HG02588 (cell line): ENCODE measurements around the gene CDK2AP2.
"Not testable (repeated sequence)": the region's sequence is repeated elsewhere in the genome, so short reads cannot be mapped to it uniquely, and the experiment has no call there.

Experiments used
- ATAC-seq: cut with Tn5 transposase; IDR thresholded peaks from one replicate; pipeline ENCODE4 v1.9.1; 2021; ENCODE audit warnings: mild to moderate bottlenecking, moderate library complexity; ENCODE audit not compliant: unreplicated experiment

Gene CDK2AP2

DNA sequence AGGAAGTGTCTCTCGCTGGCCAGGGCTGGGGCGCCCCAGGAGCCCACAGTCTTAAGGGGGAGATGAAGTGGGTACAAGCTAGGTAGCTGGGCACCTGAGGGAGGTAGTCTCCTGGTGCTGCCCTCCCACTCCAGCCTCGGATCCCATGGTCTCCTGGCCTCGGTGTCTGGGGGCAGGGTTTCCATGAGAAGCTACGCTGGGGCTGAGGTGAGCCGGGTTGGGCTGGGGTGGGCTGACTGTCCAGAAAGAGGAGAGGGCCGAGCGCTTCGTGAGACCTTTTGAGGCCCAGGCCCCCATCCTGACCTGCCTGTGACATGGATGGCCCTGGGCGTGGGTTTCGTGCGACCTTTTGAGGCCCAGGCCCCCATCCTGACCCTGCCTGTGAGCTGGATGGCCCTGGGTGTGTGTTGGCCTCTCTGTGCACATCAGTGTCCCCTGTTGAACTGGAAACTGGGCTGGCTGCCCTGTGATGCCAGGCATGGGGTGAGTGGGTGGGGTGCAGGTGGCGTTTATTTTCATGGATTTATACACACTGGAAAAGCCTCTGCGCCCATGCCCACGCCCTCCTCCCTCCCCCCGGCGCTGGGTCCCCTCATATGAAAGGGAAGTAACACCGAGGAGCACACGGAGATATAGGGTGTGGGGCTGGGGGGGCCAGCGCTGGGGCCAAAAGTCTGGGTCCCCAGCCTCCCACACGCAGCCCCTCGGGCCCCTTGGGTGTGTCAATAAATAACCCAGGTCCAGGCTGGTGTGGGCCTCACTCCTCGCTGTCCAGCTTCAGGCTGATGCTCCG is 16.5 kb downstream of the CDK2AP2 start:
- no peak for ATAC-seq

DNA sequence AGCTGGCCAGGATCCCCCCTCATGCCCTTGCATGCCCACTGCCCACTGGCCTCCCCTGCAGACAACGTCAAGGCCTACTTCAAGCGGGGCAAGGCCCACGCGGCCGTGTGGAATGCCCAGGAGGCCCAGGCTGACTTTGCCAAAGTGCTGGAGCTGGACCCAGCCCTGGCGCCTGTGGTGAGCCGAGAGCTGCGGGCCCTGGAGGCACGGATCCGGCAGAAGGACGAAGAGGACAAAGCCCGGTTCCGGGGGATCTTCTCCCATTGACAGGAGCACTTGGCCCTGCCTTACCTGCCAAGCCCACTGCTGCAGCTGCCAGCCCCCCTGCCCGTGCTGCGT is 17.3 kb downstream of the CDK2AP2 start:
- no peak for ATAC-seq

DNA sequence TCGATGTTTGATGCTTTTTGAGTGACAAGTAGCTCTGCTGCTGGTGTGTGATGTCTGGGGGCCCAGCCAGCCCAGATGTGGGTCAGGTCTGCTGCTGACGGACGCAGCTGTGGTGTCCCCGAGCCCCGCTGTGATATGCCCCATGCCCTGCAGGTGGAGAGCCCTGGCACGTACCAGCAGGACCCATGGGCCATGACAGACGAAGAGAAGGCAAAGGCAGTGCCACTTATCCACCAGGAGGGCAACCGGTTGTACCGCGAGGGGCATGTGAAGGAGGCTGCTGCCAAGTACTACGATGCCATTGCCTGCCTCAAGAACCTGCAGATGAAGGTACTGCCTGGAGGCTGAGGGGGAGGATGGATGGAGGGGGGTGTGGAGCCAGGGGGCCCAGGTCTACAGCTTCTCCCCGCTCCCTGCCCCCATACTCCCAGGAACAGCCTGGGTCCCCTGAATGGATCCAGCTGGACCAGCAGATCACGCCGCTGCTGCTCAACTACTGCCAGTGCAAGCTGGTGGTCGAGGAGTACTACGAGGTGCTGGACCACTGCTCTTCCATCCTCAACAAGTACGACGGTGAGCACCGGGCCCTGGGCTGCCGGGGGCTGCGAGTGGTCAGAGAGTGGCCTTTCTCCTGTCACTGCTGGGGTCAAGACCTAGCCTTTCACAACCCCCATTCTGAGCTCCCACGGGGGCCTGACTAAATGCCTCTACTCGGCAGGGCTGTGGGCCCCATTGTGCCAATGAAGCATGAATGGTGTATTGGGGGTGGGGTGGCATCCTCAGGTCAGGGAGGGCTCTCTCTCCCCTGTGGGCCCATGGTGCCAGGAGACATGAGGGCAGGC is 17.9 kb downstream of the CDK2AP2 start:
- no peak for ATAC-seq

DNA sequence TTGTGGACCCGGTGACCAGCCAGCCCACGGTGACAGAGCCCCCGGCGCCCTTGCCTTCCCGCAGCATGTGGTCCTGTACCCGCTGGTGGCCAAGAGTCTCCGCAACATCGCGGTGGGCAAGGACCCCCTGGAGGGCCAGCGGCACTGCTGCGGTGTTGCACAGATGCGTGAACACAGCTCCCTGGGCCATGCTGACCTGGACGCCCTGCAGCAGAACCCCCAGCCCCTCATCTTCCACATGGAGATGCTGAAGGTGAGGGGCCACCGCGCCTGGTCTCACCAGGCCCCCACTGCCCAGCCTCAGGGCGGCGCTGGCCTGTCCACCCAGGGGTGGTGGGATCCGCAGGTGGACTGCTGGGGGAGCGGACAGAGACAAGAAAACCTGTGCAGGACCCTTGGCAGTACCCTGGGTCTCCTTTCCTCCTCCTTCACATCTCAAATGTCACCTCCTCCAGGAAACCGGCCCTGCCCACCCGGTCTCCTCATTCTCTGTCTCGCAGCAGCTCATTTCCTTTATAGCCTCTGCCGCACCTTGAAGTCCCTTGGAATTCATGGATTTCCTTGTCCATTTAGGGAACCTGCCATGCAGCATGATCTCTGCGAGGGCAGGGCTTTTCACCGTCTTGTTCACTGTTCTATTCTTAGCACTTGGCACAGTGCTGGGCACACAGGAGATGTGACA is 18.6 kb downstream of the CDK2AP2 start:
- no peak for ATAC-seq

DNA sequence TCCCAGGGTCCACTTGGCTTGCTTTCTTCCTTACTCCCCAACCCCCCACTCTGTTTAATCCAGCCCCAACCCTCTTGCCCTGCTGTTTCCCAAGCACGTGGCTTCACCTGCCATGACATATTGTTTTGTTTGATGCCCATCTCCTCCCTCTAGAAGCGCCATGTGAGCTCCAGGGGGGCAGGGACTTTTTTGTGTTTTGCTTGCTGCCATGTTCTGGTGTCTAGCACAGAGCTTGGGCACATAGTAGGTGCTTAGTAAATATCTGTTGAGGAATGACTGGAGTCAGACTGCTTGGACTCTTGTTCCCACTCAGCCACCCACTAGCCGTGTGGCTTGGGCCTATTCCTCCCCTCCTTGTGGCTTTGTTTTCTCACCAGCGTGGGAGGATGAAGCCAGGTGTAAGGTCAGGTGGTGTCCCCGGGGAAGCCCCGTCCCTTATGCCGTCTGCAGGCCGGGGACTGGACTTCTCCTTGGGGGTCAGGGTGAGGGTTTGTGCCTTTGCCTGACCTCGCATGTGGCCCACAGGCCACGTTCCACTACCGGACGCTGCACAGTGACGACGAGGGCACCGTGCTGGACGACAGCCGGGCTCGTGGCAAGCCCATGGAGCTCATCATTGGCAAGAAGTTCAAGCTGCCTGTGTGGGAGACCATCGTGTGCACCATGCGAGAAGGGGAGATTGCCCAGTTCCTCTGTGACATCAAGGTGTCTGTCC is 21.3 kb downstream of the CDK2AP2 start:
- ATAC-seq: peak; percentile 38

DNA sequence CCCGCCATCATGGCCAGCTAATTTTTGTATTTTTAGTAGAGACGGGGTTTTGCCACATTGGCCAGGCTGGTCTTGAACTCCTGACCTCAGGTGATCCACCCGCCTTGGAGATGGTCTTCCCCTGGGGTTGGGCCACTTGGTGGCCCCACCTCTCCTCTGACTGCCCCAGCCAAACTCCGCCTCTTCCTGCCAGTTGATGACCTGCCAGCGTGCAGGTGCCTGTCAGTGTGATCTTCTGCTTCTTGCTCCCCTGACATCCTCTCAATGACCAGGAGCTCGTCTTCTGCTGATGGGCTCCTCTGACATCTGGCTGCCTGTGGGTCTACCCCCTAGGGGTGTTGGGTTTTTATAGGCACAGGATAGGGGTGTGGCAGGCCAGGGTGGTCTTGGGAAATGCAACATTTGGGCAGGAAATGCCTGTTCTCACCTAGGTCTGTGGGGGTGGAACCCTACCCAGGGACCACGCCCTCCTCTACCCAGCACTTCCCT is 22.0 kb downstream of the CDK2AP2 start:
- ATAC-seq: not testable (repeated sequence)

DNA sequence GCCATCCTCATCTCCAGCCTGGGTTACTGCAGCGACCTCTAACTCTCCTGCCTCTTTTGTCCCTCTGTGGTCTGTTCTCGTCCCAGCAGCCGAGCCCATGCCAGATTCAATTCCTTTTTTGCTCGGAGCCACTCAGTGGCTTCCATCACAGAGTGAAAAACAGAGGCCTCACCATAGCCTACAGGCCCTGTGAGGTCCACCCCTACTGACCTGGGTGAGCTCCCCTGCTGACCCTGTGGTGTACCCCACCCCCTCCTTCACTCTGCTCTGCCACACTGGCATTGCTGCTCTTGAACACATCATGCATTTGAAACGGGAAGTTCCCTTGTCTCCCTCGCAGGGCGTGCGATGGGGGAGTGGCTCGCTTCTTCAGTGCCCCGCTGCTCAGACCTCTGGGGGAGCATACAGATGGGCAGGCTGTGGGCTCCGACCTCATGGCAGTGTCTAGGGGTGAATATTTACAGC is 23.1 kb downstream of the CDK2AP2 start:
- no peak for ATAC-seq

DNA sequence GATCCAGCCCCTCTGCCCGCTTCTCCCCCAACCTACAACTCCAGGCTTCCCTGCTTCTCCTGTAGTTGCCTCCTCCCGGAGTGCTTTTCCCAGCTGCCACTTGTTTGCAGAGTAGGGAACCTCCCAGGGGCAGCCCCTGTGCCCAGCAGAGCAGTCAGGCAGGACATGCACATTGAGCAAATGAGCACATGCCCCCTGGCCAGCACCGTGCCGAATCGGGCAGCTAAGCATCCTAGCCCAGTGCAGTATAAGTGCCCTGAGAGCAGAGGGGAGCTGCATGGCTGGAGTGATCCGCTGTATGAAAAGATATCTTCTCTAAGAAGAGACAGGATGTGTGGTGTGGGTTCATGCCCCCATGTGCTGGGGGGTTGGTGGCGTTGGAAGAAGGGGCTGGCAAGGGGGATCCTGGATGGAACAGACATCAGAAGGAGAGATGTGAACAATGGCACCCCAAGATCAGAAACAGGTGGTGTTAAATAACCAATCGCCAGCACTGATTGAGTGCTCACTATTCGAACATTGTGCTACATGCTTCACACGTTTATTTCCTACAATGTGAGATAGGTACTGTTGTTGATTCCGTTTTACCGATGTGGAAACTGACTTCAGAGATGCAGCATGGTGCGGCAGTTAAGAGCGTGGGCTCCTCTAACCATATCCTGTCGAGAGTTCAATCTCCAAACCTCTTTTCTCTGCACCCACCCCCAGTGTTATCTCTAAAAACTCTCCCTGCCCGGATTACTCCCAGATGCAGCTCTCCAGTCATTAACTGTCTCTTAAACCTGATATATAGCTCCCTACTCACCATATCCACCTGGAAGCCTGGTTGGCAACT is 23.9 kb downstream of the CDK2AP2 start:
- no peak for ATAC-seq

DNA sequence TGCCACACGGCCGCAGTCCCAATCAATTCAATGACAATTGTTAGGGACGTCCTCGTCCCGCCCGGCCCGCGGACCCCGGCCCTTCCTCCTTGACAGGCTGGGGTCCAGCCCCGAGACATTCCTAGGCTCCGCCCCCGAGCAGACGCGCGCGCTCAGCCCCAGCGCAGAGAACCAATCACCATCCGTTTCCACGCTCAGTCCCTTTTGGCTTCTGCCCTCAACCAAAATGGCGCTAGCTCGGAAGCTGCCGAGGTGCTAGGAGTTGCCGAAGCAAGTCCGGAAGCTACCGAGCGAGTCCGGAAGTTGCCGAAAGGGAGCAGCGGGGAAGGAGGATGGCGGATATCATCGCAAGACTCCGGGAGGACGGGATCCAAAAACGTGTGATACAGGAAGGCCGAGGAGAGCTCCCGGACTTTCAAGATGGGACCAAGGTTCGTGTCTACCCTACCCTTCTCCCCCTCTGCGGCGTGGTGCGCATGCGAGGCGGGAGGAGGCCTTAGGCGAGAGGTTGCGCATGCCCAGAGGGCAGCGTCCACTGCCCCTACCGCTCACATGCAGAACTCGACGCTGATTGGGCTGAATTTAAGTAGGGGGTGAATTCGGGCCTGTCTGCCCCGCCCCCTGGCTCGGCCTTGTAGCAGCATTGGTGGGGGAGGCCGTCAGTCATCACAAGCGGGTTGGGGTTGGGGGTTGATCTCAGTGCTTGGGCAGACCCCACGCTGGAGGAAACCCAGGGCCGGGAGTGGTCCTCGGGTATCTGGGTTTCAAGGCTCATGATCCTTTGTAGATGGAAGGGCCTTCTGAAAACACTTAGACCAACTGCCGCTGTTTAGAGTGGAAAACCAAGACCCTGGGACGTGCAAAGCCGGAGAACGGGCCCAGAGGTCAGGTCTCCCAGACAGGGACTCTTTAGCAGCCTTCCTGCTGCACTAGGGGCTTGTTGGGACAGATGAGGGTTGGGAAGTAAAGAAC is 24.8 kb downstream of the CDK2AP2 start, which contains the start of gene AIP:
AIP (plus strand) TSS at position 200 of the 972 bp plus-strand sequence; CDS start at position 333, 133 bp downstream.
- peak; percentile 62 for ATAC-seq

DNA sequence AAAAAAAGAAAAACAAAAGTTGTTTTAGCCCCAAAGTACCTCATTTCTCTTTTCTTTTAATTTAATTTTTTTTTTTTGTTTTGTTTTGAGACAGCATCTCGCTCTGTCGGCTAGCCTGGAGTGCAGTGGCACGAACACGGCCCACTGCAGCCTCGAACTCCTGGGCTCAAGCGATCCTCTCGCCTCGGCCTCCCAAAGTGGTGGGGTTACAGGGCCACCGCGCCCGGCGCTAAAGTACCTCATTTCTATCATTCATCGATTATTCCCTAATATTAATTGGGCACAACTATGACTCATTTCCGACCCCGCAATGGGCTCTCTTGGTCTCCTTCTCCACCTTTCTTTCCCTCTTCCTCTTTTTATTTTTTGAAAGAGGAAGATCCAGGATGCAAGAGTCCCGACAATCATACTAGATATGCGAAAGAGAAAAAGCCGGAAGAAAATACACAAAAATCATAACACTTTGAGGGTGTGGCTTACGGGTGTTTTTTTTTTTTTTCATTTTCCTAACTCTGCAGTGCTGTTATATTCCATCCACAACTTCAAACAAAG is 25.6 kb downstream of the CDK2AP2 start:
- no peak for ATAC-seq

DNA sequence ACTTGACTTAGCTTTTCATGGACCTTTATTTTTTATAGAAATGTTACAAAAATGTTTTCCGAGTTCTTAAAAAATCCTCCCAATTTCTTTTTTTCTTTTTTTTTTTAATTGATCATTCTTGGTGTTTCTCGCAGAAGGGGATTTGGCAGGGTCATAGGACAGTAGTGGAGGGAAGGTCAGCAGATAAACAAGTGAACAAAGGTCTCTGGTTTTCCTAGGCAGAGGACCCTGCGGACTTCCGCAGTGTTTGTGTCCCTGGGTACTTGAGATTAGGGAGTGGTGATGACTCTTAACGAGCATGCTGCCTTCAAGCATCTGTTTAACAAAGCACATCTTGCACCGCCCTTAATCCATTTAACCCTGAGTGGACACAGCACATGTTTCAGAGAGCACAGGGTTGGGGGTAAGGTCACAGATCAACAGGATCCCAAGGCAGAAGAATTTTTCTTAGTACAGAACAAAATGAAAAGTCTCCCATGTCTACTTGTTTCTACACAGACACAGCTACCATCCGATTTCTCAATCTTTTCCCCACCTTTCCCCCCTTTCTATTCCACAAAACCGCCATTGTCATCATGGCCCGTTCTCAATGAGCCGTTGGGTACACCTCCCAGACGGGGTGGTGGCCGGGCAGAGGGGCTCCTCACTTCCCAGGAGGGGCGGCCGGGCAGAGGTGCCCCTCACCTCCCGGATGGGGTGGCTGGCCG is 30.5 kb downstream of the CDK2AP2 start:
- ATAC-seq: not testable (repeated sequence)

DNA sequence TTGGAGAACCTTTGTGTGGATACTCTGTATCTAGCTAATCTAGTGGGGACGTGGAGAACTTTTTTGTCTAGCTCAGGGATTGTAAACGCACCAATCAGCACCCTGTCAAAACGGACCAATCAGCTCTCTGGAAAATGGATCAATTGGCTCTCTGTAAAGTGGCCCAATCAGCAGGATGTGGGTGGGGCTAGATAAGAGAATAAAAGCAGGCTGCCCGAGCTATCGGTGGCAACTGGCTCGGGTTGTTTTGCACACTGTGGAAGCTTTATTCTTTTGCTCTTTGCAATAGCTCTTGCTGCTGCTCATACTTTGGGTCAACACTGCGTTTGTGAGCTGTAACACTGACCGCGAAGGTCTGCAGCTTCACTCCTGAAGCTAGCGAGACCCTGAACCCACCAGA is 31.3 kb downstream of the CDK2AP2 start:
- ATAC-seq: not testable (repeated sequence)

DNA sequence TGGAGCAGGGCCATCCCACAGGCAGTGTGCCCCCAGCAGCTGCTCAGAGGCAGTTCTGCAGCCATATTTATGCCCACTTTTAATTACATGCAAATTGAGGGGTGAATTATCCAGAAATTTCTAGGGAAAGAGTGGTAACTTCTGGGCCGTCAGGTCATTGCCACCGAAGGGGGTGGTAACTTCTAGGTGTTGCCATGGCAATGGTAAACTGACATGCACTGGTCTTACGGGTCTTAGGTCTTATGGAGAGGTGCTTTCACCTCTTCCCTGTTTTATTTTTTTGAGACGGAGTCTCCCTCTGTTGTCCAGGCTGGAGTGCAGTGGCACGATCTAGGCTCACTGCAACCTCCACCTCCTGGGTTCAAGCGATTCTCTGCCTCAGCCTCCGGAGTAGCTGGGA is 35.1 kb downstream of the CDK2AP2 start:
- no peak for ATAC-seq

DNA sequence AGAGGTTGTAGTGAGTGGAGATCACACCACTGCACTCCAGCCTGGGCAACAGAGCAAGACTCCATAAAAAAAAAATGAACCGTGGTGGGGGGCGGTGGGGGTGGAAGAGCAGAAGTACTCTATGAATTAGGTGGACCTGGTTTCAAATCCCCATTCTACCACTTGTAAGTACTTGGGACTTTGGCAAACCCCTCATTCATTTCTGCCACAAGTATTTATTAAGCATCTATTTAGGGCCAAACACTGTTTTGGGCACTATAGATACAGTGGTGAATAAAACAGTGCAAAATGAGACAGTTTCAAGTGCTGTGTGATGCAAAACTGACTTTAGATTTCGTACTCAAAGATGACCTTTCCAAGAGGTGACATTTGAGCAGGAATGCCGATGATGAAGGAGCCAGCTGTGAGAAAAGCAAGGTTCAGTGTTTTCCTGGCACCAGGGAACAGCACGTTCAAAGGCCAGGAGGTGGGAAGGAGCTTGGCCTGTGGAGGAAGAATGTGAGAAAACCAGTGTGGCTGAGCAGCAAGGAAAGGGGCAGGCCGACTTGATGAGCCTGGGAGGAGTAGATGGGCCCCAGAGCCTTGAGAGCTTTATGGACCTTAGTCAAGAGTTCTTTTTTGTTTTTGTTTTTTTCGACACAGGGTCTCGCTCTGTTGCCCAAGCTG is 37.5 kb downstream of the CDK2AP2 start:
- ATAC-seq: no peak

DNA sequence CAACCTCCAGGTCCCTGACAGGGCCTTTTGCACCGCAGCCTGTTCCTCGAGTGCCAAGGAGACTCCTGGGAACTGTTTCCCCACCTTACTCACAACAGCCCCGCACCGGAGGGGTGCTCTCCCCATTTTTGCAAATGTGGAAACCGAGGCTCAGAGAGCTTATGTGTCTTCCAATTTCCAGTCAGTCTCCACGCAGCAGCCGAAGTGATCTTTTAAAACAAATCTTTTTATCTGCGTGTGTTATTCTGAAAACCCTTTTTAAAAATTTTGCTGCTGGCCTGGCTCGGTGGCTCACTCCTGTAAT is 38.5 kb downstream of the CDK2AP2 start:
- no peak for ATAC-seq

DNA sequence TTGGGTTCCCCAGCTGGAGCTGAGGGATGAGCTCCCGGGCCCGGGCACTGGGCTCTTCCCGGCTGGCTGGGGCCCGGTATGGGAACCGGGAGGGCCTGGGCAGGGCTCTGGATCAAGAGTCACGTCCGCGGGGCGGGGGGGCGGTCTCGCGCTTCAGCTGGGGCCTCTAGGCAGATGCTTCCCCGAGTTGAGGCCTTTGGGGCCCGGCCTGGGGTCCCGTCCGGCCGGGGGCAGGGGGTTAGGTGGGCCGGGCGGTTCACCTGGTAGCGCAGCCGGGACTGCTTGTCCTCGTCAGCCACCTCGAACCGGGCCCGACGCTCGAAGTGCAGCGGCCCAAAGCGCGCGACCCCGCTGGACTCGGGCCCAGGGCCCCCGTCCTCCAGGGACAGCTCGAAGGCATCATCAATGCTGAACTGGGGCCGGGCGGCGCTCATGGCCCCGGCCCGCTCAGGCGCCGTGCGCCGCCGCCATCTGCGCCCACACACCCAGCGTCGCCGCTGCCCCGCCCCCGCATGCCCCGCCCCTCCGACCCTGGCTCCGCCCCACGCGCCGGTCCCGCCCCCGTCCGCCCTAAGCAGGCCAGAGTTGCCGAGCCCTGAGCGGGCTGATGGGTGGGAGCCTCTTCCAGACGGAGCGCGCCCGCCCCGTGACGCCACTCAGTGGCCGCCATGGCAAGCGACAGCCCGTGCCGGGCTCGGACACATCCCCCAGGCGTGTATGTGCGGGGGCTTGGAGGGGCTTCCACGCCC is 39.0 kb downstream of the CDK2AP2 start, which contains the start of gene TMEM134:
TMEM134 (minus strand) TSS at position 493 of the 749 bp plus-strand sequence; CDS start at position 434, 59 bp downstream.
- peak; percentile 68 for ATAC-seq

DNA sequence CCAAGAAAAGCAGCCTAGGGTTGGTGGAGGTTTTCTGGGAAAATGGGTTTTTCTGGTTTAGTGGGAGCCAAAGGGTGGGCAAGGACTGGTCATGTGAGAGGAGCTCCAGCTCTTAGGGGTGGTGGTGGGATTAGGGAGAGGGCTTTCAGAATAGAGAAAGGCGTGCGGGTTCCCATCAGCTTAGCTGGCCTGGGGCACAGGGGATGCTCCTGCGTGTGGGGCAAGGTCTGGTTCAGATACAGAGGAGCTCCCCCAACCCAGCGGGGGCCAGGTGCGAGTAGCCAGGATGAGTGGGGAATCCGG is 39.6 kb downstream of the CDK2AP2 start:
- ATAC-seq: no peak
